ENCODE measurements around the gene ZBED2. TPM values are rescaled to one million over a fixed set of nuclear protein-coding genes. Genes with fewer than 3 reads are reported as not detected.

The ZBED2 gene
- total RNA-seq, 1 donor from 2014 or later: not detected

DNA sequence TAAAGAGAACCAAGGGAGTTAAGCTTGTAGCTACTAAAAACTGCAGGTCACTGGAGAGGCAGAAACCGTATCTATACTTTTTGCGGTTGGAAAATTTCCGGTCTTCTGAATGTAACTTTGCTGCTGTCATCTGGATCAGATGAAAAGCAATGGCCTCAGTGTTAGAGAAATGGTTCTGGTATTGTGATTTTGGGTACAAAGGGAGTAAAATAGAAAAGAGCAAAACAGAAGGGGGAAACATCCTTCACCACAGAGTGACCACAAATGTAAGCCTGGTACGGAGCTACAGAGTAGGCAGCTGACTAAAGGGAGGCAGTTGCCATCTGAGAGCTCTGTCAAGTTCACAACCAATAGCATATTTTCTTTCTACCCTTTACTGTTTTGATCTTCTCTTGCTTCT lies 47.5 kb downstream of the ZBED2 start:
- Histone ChIP-seq H3K27me3 (ENCODE audit: low read depth) (no peaks in the 10 kb centered on the region), H3K27ac (replicated peaks) (no peak overlapping the region), H3K4me1 (no peaks in the 10 kb centered on the region), H3K36me3 (no peaks in the 10 kb centered on the region), H3K4me3 (no peak overlapping the region), H3K9me3 (replicated peaks) (no peaks in the 10 kb centered on the region)
- DNase-seq: no peak
- TF ChIP-seq, protein P1, sequence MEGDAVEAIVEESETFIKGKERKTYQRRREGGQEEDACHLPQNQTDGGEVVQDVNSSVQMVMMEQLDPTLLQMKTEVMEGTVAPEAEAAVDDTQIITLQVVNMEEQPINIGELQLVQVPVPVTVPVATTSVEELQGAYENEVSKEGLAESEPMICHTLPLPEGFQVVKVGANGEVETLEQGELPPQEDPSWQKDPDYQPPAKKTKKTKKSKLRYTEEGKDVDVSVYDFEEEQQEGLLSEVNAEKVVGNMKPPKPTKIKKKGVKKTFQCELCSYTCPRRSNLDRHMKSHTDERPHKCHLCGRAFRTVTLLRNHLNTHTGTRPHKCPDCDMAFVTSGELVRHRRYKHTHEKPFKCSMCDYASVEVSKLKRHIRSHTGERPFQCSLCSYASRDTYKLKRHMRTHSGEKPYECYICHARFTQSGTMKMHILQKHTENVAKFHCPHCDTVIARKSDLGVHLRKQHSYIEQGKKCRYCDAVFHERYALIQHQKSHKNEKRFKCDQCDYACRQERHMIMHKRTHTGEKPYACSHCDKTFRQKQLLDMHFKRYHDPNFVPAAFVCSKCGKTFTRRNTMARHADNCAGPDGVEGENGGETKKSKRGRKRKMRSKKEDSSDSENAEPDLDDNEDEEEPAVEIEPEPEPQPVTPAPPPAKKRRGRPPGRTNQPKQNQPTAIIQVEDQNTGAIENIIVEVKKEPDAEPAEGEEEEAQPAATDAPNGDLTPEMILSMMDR (IDR thresholded peaks at IDR 0.05; ENCODE audit: borderline replicate concordance): no peak
- intact Hi-C loops (cut with micrococcal nuclease): no loop called here

DNA sequence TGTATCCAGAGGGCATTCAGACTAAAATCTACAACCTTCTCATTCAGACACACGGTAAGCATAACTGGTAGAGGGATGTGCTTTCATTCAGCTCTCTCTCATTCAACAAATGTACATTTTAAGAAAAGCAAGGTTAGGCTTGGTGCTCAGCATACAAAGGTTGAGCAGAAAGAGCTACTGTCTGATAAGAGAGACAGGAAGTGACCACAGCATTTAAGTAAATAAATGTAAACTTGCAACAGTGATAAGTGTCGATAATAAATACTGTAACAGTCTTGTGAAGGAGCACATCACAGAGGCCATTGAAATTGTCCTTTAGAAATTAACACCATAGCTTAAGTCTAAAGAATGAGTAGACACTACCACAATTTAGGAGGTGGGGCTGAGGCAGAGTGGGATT lies 49.8 kb downstream of the ZBED2 start:
- no peaks in the 10 kb centered on the region for H3K4me1 ChIP-seq
- H3K9me3 ChIP-seq (replicated peaks): no peaks in the 10 kb centered on the region
- DNase-seq: no peak
- H3K4me3 ChIP-seq: no peak overlapping the region
- H3K36me3 ChIP-seq: no peaks in the 10 kb centered on the region
- H3K27ac ChIP-seq (replicated peaks): no peak overlapping the region
- intact Hi-C loops (cut with micrococcal nuclease): no loop called here
- TF ChIP-seq, protein P1 (IDR thresholded peaks at IDR 0.05; ENCODE audit: borderline replicate concordance): no peak
- H3K27me3 ChIP-seq (ENCODE audit: low read depth): peaks cover 11% of the 10 kb centered on the region

Other genes starting within 250 kb of the ZBED2 start
- gene CD96, start 53.1 kb downstream of the ZBED2 start, total RNA-seq: 0.33 TPM
- gene PLCXD2, start 79.3 kb upstream of the ZBED2 start, total RNA-seq: 0.77 TPM